ENCODE results near the gene ELOVL6.
"Not testable (repeated sequence)": the region's sequence is repeated elsewhere in the genome, so short reads cannot be mapped to it uniquely, and the experiment has no call there.

ELOVL6 gene

DNA sequence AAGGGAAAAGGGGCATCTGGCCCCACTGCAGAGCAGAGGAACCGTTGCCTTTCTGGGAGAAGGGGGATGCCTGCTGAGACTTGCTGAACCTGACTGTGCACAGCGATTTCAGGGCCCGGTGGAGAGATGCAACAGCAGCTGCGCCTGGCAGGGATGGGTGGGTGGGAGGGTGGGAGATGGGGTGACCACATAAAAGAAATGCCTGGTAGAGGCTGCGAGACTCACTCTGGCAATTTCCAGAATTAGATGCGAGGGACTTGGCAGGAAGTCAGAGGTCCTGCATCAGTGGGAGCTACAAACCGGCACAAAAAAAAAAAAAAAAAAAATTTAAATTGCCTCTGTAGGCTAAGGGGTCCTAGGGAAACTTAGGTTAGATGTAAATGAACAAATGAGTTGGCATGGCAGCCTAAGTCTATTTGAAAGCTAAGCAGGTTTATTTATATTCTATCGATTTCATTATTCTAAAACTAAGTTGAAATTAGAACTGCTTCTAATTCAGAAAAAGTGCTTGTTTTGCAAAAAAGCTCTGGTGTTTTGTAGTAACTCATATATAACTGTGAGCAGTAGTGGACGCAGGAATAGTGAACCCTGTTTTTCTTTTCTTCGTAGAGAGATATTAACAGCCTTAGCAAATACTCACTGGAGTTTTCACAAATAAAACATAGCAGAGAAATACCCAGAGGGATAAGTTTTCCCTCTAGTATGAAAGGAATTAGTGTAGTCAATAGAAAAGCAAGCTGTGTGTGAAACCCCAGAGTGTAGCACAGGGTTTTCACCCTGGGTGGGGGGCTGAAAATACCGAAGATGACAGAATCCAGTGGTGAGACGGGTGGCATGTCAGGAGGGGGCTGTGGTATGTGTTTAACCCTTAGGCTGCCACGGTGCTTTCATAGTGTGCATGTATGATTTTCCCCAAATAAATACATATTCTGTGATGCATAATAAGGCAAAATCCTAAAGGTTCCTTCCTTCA lies 155.6 kb downstream of the ELOVL6 start:
- in situ Hi-C loops (cut with HindIII; ENCODE audit: low sequenced_read_pairs), result no loop called here

GRCh38 chr4:110041735-110042134 lies 156.7 kb downstream of the ELOVL6 start:
- in situ Hi-C loops (cut with HindIII; ENCODE audit: low sequenced_read_pairs), result no loop called here

GRCh38 chr4:110039164-110039563 lies 159.3 kb downstream of the ELOVL6 start:
- in situ Hi-C loops (cut with HindIII; ENCODE audit: low sequenced_read_pairs), result not testable (repeated sequence)

GRCh38 chr4:110034026-110034393 lies 164.4 kb downstream of the ELOVL6 start:
- in situ Hi-C loops (cut with HindIII; ENCODE audit: low sequenced_read_pairs), result no loop called here

GRCh38 chr4:110033355-110034025 lies 164.9 kb downstream of the ELOVL6 start:
- in situ Hi-C loops (cut with HindIII; ENCODE audit: low sequenced_read_pairs), result no loop called here

DNA sequence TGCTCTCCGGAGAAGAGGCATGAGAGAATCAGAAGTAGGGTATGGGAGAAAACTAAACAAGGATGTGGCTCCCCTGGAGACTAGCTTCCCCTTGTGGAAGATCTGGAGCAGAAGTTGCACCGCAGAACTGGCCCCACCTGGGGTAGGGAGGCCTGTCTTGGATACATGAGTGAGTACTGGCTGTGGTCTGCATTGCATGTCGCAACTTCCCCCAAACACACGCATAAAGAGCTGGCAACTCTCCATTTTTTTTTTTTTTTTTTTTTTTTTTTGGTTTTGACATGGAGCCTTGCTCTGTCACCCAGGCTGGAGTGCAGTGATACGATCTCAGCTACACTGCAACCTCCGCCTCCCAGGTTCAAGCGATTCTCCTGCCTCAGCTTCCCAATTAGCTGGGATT lies 165.8 kb downstream of the ELOVL6 start:
- in situ Hi-C loops (cut with HindIII; ENCODE audit: low sequenced_read_pairs), result no loop called here

DNA sequence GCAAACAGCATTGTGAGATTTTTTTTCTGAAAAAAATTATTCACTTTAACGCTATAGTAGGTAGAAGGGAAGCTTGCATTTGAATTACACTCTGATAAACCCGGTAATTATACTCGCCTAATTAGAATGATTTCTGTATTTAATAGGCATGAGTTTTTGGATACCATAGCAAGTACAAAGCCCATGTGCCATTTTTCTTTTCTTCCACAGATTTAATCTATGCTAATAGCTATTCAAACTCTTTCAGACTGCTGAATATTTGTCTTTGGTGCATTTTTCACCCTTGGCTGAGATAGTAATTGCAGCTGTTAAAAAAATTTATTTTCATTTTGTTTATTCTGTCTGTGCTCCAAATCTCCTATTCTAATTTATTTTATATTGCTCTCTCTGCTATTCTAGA lies 172.7 kb downstream of the ELOVL6 start:
- in situ Hi-C loops (cut with HindIII; ENCODE audit: low sequenced_read_pairs), result no loop called here

GRCh38 chr4:110025056-110025455 lies 173.4 kb downstream of the ELOVL6 start:
- in situ Hi-C loops (cut with HindIII; ENCODE audit: low sequenced_read_pairs), result no loop called here

- in situ Hi-C loops (cut with HindIII; ENCODE audit: low sequenced_read_pairs), result no loop called here
These were observed 176.0 kb downstream of the ELOVL6 start for GRCh38 chr4:110022457-110022856.

- in situ Hi-C loops (cut with HindIII; ENCODE audit: low sequenced_read_pairs), result no loop called here
These were observed 177.6 kb downstream of the ELOVL6 start for GRCh38 chr4:110020646-110021443.

- in situ Hi-C loops (cut with HindIII; ENCODE audit: low sequenced_read_pairs), result no loop called here
These were observed 178.3 kb downstream of the ELOVL6 start for GRCh38 chr4:110020139-110020538.

- in situ Hi-C loops (cut with HindIII; ENCODE audit: low sequenced_read_pairs), result no loop called here
These were observed 179.3 kb downstream of the ELOVL6 start for GRCh38 chr4:110019153-110019552.

DNA sequence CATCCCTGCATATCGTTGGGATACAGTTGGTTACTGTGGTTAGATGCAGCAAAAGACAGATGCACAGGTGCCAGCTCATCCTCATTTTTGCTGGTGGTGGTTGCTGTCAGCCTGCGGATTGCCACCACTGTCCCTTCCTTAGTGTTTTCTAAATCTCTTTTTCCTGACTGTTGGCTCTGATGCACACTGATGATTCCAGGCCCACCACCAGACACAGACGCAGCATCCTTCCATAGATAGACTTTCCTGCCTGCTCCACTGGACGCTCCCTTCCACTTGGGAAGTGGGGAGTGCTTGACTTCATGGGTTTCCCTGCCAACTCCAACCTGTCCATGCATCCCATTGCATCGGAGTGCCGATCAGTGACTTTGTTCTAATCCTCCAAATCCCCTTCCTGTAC lies 184.2 kb downstream of the ELOVL6 start:
- in situ Hi-C loops (cut with HindIII; ENCODE audit: low sequenced_read_pairs), result no loop called here

DNA sequence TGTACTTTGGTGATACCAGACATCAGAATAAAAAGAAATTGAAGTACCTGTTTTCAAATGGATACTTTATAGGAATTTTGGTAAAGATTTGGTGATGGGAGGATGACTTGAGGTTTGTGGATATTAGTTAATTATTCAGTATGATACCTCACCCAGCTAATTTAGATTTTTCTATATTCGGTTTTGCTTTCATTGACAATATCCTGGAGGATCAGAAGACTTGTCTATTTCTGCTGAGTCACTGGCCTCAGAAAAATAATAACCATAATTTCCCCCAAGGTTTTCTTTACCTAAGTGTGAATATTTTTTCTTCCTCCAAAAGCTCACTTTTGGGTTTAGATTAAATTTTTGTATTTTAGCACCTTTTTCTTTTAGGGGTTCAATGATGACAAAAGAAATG lies 185.5 kb downstream of the ELOVL6 start:
- in situ Hi-C loops (cut with HindIII; ENCODE audit: low sequenced_read_pairs), result no loop called here

GRCh38 chr4:110010797-110011196 lies 187.6 kb downstream of the ELOVL6 start:
- in situ Hi-C loops (cut with HindIII; ENCODE audit: low sequenced_read_pairs), result no loop called here

DNA sequence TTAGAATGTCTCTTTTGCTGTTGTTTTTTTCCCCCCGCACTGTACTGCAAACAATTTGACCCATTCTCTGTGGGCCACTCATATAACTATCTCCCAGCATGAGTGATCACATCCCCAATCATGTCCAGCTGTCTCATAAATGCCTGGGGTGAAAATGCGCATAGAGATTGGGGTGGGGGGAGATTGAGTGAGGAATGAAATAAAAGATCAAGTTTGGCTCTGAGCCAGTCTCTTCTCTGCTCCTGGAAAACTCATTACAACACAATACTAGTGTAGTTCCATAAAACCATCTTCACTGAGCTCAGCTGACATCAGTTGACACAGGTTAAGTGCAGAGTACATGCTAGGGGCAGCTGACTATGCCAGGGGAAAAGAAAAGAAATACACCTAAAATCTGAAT lies 188.9 kb downstream of the ELOVL6 start:
- in situ Hi-C loops (cut with HindIII; ENCODE audit: low sequenced_read_pairs), result no loop called here

DNA sequence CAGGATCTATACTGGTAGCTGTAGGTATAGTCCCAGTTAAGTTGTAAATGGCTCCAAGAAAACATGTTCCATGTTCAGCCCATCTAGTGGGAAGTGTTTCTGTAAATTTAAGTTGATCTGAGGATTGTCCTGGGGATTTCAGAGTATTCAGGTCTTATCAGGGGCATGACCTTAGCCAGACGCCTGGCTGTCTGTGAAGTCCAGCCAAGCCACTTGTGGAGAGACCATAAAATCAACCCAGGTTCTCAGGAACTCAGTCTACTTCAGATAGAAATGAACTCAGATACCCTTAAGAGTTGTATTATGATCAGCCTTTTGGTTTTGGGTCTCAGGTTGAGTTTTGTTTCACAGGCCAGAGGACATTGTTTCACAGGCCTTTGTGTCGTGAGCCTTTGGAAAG lies 189.9 kb downstream of the ELOVL6 start:
- in situ Hi-C loops (cut with HindIII; ENCODE audit: low sequenced_read_pairs), result no loop called here

DNA sequence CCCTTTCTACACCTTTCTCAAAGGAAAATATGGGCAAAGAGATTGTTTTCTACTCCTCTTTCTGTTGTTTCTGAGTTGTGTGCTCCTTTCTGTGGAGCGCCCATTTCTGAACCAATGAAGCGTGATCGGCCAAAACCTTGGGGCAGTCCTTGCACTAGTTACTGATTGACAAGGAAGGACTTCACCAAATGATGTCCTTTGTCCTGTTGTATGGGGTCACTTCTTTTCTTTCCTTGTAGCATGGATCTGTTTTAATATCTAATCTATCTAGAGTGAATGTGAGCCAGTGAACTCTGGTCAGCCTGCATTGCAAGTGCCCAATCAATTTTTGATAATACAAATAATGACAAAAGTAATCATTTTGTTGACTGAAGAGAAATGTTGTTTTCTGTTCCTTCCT lies 191.2 kb downstream of the ELOVL6 start:
- in situ Hi-C loops (cut with HindIII; ENCODE audit: low sequenced_read_pairs), result no loop called here

DNA sequence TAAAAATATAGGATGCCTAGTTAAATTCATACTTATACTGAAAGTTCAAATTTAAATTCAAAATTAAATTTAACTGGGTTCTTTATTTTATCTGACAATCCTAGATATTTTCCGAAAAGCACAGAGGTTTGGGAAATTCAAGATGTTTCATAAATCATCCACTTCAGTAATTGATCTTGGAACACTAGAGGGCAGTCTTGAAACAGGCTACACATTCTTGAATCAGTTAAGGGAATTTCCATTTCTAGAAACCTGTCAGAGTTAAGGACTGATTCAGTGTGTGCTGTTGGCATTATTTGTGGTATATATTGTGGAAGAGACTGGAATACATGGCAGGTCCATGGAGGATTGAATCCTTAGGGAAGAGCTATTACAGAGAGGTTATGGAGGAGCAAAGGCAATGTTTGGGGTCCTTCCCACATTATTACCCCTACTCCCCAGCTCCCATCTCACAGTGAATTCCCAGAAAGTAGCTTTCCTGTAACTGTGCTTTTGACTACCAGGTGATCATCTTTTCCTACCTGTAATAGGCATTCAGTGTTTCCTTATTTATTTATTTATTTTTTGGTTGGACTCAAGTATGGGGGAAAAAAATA lies 192.9 kb downstream of the ELOVL6 start:
- in situ Hi-C loops (cut with HindIII; ENCODE audit: low sequenced_read_pairs), result no loop called here

DNA sequence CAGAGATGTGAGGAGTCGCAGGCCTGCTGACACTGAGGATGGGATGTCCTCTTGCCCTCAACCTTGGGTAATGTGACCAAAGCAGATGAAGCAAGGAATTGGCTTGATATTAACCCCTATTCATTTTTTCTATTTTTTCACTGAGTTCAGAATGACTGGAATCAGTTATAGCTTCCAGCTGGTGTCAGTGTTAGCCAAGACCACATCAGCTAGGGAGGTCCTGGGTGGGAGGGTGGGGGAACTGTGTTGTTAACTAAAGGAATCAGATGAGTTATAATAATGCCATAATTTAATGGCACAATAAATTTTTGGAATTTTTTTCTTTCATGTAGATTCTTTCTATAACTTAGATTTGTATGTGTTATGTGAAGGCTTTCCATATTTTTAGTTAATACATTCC lies 193.9 kb downstream of the ELOVL6 start:
- in situ Hi-C loops (cut with HindIII; ENCODE audit: low sequenced_read_pairs), result no loop called here

All from DLD1 (cell line).